GM12878 (cell line): ENCODE measurements around the gene PRKAR2B. TPM values are rescaled to one million over a fixed set of nuclear protein-coding genes. Genes with fewer than 3 reads are reported as not detected.

Source experiments
- ATAC-seq: fragments of 200-7000 bp; cut with Tn5 transposase; 3 replicates; pipeline ENCODE4 v1.9.1; 2020; ENCODE audit warnings: mild to moderate bottlenecking, moderate library complexity
- BruUV-seq: library from RNA; stranded (reverse); fragments of 400-500 nt; replicated peaks from 2 replicates; lab custom pipeline; 2021; lab: Mats Ljungman, UMichigan
- CTCF ChIA-PET: fragments of 300-600 bp; sonication (Branson Sonifier 250); formaldehyde crosslinking; extraction: SDS; loops from one replicate; lab custom pipeline; 2021; ENCODE audit warnings: inconsistent platforms; lab: Yijun Ruan, JAX
- POLR2A ChIA-PET: fragments of 350-600 bp; formaldehyde crosslinking; extraction: SDS; loops from one replicate; lab custom pipeline; 2021; ENCODE audit warnings: inconsistent platforms; lab: Charles Lee
- RAD21 ChIA-PET: fragments of 300-600 bp; sonication (Branson Sonifier 250); formaldehyde crosslinking; loops from one replicate; lab custom pipeline; 2023; ENCODE audit warnings: antibody characterized with exemption; ENCODE audit not compliant: unreplicated experiment; lab: Charles Lee
- SMC1A ChIA-PET: fragments of 300-600 bp; sonication (Branson Sonifier 250); formaldehyde crosslinking; loops from one replicate; lab custom pipeline; 2023; ENCODE audit not compliant: unreplicated experiment, uncharacterized antibody; lab: Charles Lee
- DNase-seq: peaks from one replicate; pipeline ENCODE4 v3.0.0-alpha.2; 2011; ENCODE audit warnings: low read depth, low spot score
- FAIRE-seq: peaks from 3 replicates; lab custom pipeline; 2011; peaks lifted over from hg19 to GRCh38; lab: Jason Lieb, UNC
- H2AFZ ChIP-seq: 2 replicates; pipeline ENCODE4 v1.6.0; 2011; ENCODE audit warnings: low read depth, low read length, control low read depth; ENCODE audit not compliant: control insufficient read depth
- H3K27ac ChIP-seq: 2 replicates; pipeline ENCODE4 v1.5.1; 2011; ENCODE audit warnings: control low read depth; ENCODE audit not compliant: control insufficient read depth, insufficient read depth
- H3K27me3 ChIP-seq, 2 experiments: replicated peaks in 1 of 2; 2 replicates each; pipeline versions ENCODE4 v1.6.0 to v1.6.1; 2011; ENCODE audit warnings: low read length in 1 of 2; ENCODE audit not compliant: control insufficient read depth in 2 of 2, insufficient read depth in 2 of 2
- H3K36me3 ChIP-seq, 2 experiments: 2 replicates each; pipeline ENCODE4 v1.5.1; 2011; ENCODE audit warnings: low read length in 1 of 2; ENCODE audit not compliant: control insufficient read depth in 2 of 2, insufficient read depth in 2 of 2
- H3K4me1 ChIP-seq: 2 replicates; pipeline ENCODE4 v1.6.1; 2011; ENCODE audit warnings: mild to moderate bottlenecking, low read length, moderate library complexity, mixed read lengths; ENCODE audit not compliant: control insufficient read depth, insufficient read depth
- H3K4me2 ChIP-seq: 2 replicates; pipeline ENCODE4 v1.6.0; 2011; ENCODE audit warnings: control low read depth; ENCODE audit not compliant: control insufficient read depth, insufficient read depth
- H3K4me3 ChIP-seq: fragments of 200-600 bp; sonication (generic); 2 replicates; pipeline ENCODE4 v1.5.1; 2016
- H3K79me2 ChIP-seq: 2 replicates; pipeline ENCODE4 v1.6.0; 2011; ENCODE audit warnings: low read length; ENCODE audit not compliant: control insufficient read depth, insufficient read depth
- H3K9ac ChIP-seq: 2 replicates; pipeline ENCODE4 v1.8.0; 2011; ENCODE audit warnings: low read length, control low read depth, mixed read lengths; ENCODE audit not compliant: control insufficient read depth, insufficient read depth
- H3K9me3 ChIP-seq: replicated peaks from 3 replicates; pipeline ENCODE4 v1.5.1; 2011; ENCODE audit warnings: mild to moderate bottlenecking, low read length; ENCODE audit not compliant: control insufficient read depth, insufficient read depth
- H4K20me1 ChIP-seq: 2 replicates; pipeline ENCODE4 v1.6.0; 2011; ENCODE audit not compliant: control insufficient read depth, insufficient read depth
- EGR1 ChIP-seq, 2 experiments: IDR thresholded peaks; 1 replicate in 1 of 2; 2 replicates in 1 of 2; pipeline ENCODE4 v1.6.1; 2011 to 2012; ENCODE audit warnings: low read depth in 2 of 2, low read length in 2 of 2, borderline replicate concordance in 1 of 2, mild to moderate bottlenecking in 1 of 2, moderate library complexity in 1 of 2
- FOS ChIP-seq: IDR thresholded peaks from 3 replicates; pipeline ENCODE4 v1.6.1; 2011; ENCODE audit warnings: borderline replicate concordance; ENCODE audit not compliant: insufficient read length; ENCODE audit errors: extremely low read depth
- JUND ChIP-seq: IDR thresholded peaks from 2 replicates; pipeline ENCODE4 v1.6.1; 2012; ENCODE audit warnings: low read depth, mild to moderate bottlenecking, low read length, improper control_type of control experiment, moderate library complexity
- PML ChIP-seq: IDR thresholded peaks from 2 replicates; pipeline ENCODE4 v1.6.1; 2012; ENCODE audit warnings: low read length, inconsistent platforms
- SMAD5 ChIP-seq: IDR thresholded peaks from 2 replicates; pipeline ENCODE4 v1.6.1; 2016; ENCODE audit warnings: antibody characterized with exemption, low read depth
- SP1 ChIP-seq: IDR thresholded peaks from one replicate; pipeline ENCODE4 v1.6.1; 2011; ENCODE audit warnings: low read depth, low read length
- SPI1 ChIP-seq: IDR thresholded peaks from 2 replicates; pipeline ENCODE4 v1.6.1; 2011; ENCODE audit warnings: low read depth, mild to moderate bottlenecking, low read length, moderate library complexity, borderline replicate concordance; ENCODE audit not compliant: insufficient read depth
- WRNIP1 ChIP-seq: IDR thresholded peaks from 2 replicates; pipeline ENCODE4 v1.6.1; 2011; ENCODE audit warnings: low read depth, low read length, improper control_type of control experiment, borderline replicate concordance
- ZBED1 ChIP-seq: IDR thresholded peaks from 2 replicates; pipeline ENCODE4 v1.6.1; 2016; ENCODE audit warnings: borderline replicate concordance
- WGBS: methylation state at CpG from one replicate; pipeline ENCODE4 v1.1.6; 2016; ENCODE audit warnings: low lambda C conversion rate; ENCODE audit not compliant: insufficient replicate concordance, insufficient coverage; ENCODE audit errors: missing lambda C conversion rate; 5-methylcytosine and 5-hydroxymethylcytosine counted together
- in situ Hi-C: fragments of 300-500 bp; cut with MboI; formaldehyde crosslinking; loops from 9 replicates; pipeline ENCODE4 v1.14.3; 2018; ENCODE audit warnings: mixed read lengths
- intact Hi-C: fragments of 100-400 bp; cut with micrococcal nuclease; formaldehyde crosslinking; loops from one replicate; pipeline ENCODE4 v1.14.2; 2022; ENCODE audit not compliant: unreplicated experiment
- polyA plus RNA-seq, 11 experiments: library from polyadenylated mRNA; depleted of rRNA in 4 of 11; unstranded in 6 of 11; stranded (reverse) in 5 of 11; fragments of >200 nt; fragmentation: Nextera tagmentation in 4 of 11; fragmentation: Illumina TruSeq in 1 of 11; extraction: Ambion mirVana in 4 of 11; extraction: Trizol in 1 of 11; gene quantifications; 1 replicate in 1 of 11; 2 replicates in 10 of 11; pipeline versions ENCODE4 v1.2.1 to v1.2.3, GENCODE V29; 2011 to 2016; ENCODE audit warnings: inconsistent platforms in 2 of 11, missing spikeins in 2 of 11, low read depth in 1 of 11
- total RNA-seq, 4 experiments: library from RNA; depleted of rRNA in 3 of 4; stranded (reverse); fragments of >200 nt in 3 of 4; fragmentation: Illumina TruSeq in 1 of 4; extraction: Trizol in 1 of 4; gene quantifications; 2 replicates each; pipeline versions ENCODE4 v1.2.1 to v1.2.3, GENCODE V29; 2013 to 2021
- TF ChIP-seq, protein P1 (sequence below): fragments of 450-650 bp; IDR thresholded peaks from 2 replicates; pipeline ENCODE4 v1.6.1; 2018; ENCODE audit warnings: mild to moderate bottlenecking, low read depth, moderate library complexity; ENCODE audit not compliant: partially characterized antibody
- TF ChIP-seq, protein P2 (sequence below): fragments of 450-650 bp; formaldehyde crosslinking; IDR thresholded peaks from 2 replicates; pipeline ENCODE4 v1.4.0; 2022; ENCODE audit warnings: mild to moderate bottlenecking, moderate library complexity
- TF ChIP-seq, protein P3 (sequence below): fragments of 450-650 bp; IDR thresholded peaks from 2 replicates; pipeline ENCODE4 v1.6.1; 2017; ENCODE audit warnings: mild to moderate bottlenecking, moderate library complexity

The PRKAR2B gene
- total and polyA plus RNA-seq, 10 of the 15 experiments (the other 5 are each of a cell fraction or from before 2014, with no cell fraction given) = 0.01 to 0.18 (median 0.04) TPM; not detected in 4

DNA sequence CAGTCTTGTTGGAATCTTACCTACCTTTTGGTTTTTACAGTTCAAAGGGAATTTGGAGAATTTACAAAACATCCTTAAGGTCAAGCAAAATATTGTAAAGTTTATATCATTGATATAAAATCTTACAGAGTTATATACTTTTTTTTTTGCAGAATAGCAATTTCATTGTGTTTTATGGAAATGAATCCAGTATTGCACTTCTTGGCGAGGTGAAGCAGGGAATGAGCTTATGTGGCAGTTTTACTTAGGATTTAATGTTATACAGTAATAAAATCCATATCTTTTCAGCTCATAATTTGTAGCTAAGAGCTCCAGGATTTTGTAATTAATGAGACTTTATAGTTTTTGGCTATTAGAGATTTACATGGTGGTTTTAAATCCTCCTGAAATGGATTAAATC, 5.0 kb downstream of the PRKAR2B start:
- ChIA-PET CTCF (interaction anchor here (0.5 to 3.8 kb wide), 7 partner anchors 8 to 933 kb away, joined by 3 to 20 read pairs (median 4); no protein-coding TSS in a partner anchor), RAD21 (no interaction called here), POLR2A (interaction anchor here (0.6 kb wide), 1 partner anchor 518 kb away, joined by 6 read pairs; no protein-coding TSS in a partner anchor), SMC1A (interaction anchor here (0.7 to 0.8 kb wide), 2 partner anchors 262 to 397 kb away, joined by 3 read pairs; no protein-coding TSS in a partner anchor)
- Histone ChIP-seq H3K79me2 (no peaks in the 10 kb centered on the region), H3K9ac (no peak overlapping the region), H3K27me3 (peaks cover 2 to 12% of the 10 kb centered on the region in 2 experiments; a peak in 3 of 4 replicates), H3K36me3 (no peaks in the 10 kb centered on the region), H3K4me2 (no peak overlapping the region), H3K4me1 (no peaks in the 10 kb centered on the region), H2AFZ (no peak overlapping the region), H3K27ac (no peak overlapping the region), H4K20me1 (no peaks in the 10 kb centered on the region), H3K9me3 (no peaks in the 10 kb centered on the region), H3K4me3 (no peak overlapping the region)
- FAIRE-seq (no peak), DNase-seq (no peak), ATAC-seq (no peak)
- WGBS = 0% methylated on average over 1 of the region's 1 CpG
- BruUV-seq = no TSS peak
- intact Hi-C loops = no loop called here
- in situ Hi-C loops = no loop called here
- no peak for TF ChIP-seq WRNIP1
- TF ChIP-seq, protein P1, sequence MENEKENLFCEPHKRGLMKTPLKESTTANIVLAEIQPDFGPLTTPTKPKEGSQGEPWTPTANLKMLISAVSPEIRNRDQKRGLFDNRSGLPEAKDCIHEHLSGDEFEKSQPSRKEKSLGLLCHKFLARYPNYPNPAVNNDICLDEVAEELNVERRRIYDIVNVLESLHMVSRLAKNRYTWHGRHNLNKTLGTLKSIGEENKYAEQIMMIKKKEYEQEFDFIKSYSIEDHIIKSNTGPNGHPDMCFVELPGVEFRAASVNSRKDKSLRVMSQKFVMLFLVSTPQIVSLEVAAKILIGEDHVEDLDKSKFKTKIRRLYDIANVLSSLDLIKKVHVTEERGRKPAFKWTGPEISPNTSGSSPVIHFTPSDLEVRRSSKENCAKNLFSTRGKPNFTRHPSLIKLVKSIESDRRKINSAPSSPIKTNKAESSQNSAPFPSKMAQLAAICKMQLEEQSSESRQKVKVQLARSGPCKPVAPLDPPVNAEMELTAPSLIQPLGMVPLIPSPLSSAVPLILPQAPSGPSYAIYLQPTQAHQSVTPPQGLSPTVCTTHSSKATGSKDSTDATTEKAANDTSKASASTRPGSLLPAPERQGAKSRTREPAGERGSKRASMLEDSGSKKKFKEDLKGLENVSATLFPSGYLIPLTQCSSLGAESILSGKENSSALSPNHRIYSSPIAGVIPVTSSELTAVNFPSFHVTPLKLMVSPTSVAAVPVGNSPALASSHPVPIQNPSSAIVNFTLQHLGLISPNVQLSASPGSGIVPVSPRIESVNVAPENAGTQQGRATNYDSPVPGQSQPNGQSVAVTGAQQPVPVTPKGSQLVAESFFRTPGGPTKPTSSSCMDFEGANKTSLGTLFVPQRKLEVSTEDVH = no peak
- TF ChIP-seq PML = no peak
- TF ChIP-seq SPI1 = no peak
- TF ChIP-seq, protein P2, sequence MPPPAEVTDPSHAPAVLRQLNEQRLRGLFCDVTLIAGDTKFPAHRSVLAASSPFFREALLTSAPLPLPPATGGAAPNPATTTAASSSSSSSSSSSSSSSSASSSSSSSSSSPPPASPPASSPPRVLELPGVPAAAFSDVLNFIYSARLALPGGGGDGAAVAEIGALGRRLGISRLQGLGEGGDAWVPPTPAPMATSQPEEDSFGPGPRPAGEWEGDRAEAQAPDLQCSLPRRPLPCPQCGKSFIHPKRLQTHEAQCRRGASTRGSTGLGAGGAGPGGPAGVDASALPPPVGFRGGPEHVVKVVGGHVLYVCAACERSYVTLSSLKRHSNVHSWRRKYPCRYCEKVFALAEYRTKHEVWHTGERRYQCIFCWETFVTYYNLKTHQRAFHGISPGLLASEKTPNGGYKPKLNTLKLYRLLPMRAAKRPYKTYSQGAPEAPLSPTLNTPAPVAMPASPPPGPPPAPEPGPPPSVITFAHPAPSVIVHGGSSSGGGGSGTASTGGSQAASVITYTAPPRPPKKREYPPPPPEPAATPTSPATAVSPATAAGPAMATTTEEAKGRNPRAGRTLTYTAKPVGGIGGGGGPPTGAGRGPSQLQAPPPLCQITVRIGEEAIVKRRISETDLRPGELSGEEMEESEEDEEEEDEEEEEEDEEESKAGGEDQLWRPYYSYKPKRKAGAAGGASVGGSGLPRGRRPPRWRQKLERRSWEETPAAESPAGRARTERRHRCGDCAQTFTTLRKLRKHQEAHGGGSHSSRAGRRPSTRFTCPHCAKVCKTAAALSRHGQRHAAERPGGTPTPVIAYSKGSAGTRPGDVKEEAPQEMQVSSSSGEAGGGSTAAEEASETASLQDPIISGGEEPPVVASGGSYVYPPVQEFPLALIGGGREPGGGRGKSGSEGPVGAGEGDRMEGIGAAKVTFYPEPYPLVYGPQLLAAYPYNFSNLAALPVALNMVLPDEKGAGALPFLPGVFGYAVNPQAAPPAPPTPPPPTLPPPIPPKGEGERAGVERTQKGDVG (CRISPR knock-in tag) = no peak
- no peak for TF ChIP-seq FOS
- TF ChIP-seq SMAD5 = no peak
- no peak for TF ChIP-seq EGR1 (IDR thresholded peaks at IDR 0.05; ENCODE audit: borderline replicate concordance in 1 of 2, low read depth in 2 of 2, low read length in 2 of 2)
- no peak for TF ChIP-seq SP1
- no peak for TF ChIP-seq ZBED1
- no peak for TF ChIP-seq JUND
- TF ChIP-seq, protein P3, sequence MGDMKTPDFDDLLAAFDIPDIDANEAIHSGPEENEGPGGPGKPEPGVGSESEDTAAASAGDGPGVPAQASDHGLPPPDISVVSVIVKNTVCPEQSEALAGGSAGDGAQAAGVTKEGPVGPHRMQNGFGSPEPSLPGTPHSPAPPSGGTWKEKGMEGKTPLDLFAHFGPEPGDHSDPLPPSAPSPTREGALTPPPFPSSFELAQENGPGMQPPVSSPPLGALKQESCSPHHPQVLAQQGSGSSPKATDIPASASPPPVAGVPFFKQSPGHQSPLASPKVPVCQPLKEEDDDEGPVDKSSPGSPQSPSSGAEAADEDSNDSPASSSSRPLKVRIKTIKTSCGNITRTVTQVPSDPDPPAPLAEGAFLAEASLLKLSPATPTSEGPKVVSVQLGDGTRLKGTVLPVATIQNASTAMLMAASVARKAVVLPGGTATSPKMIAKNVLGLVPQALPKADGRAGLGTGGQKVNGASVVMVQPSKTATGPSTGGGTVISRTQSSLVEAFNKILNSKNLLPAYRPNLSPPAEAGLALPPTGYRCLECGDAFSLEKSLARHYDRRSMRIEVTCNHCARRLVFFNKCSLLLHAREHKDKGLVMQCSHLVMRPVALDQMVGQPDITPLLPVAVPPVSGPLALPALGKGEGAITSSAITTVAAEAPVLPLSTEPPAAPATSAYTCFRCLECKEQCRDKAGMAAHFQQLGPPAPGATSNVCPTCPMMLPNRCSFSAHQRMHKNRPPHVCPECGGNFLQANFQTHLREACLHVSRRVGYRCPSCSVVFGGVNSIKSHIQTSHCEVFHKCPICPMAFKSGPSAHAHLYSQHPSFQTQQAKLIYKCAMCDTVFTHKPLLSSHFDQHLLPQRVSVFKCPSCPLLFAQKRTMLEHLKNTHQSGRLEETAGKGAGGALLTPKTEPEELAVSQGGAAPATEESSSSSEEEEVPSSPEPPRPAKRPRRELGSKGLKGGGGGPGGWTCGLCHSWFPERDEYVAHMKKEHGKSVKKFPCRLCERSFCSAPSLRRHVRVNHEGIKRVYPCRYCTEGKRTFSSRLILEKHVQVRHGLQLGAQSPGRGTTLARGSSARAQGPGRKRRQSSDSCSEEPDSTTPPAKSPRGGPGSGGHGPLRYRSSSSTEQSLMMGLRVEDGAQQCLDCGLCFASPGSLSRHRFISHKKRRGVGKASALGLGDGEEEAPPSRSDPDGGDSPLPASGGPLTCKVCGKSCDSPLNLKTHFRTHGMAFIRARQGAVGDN = no peak
